AG10803 (cell line): Measurements from ENCODE around the gene CATSPERZ.

ENCODE experiments used
- DNase-seq: peaks from one replicate; pipeline ENCODE4 v3.0.0; 2010; ENCODE audit warnings: low read depth
- H3K4me3 ChIP-seq: 2 replicates; pipeline ENCODE4 v1.5.1; 2011; ENCODE audit warnings: mild to moderate bottlenecking, low read length, control low read depth
- TF ChIP-seq, protein P1 (sequence below): conservative IDR thresholded peaks from 2 replicates; pipeline ENCODE4 v1.5.1; 2011; ENCODE audit warnings: mild to moderate bottlenecking, low read length, control low read depth, inconsistent platforms

The CATSPERZ gene

DNA sequence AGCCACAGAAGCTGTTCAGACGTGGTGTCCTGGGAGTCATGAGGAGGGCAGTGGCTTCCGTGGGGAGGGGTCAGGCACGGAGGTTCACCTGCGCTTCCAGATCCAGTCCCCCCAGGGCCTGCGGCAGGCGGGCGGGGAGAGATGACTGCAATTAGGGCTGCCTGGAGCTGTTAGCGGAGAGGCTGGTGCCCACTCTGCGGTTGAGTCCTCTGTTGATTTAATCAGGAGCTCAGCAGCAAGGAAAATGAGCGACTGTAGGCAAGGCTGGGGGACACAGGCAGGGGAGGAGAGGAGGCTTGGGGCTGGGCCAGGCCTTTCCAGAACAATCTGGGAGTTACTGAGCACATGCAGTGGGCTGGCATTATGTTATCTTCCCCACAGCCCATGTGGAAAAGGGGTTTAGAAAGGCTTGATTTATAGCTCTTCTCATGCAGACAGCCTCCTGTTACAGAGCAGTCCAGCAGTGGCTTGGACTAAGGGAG lies 35.7 kb upstream of the CATSPERZ start:
- DNase-seq = no peak

DNA sequence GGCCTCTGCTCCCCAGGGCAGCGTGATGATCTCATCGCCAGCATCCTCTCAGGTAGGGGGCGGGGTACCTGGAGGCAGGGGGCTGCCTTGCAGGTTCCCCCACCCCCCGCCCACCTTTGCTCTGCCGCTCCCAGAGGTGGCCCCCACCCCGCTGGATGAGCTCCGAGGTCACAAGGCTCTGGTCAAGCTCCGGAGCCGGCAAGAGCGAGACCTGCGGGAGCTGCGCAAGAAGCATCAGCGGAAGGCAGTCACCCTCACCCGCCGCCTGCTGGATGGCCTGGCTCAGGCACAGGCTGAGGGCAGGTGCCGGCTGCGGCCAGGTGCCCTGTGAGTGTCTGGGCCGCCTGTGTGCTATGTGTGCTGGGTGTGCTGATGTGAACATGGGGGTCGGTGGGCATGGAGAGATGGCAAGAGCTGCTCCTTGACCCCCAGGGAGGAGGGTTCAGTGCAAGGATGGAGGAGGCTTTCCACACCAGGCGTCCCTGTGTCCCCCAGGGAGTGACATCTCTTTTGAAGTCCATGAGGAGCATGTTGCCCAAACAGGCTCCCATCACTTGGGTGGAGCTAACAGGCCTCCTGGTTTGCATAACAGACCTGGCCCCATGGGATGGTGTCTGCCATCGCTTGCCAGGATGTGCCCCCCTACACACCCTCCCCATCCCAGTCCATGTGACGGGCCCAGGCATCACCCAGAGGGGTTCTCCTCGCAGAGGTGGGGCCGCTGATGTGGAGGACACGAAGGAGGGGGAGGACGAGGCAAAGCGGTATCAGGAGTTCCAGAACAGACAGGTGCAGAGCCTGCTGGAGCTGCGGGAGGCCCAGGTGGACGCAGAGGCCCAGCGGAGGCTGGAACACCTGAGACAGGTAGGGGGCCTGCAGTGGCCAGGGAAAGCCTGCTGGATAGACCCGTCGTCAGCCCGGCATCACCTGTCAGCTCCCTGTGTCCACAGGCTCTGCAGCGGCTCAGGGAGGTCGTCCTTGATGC lies 34.7 kb upstream of the CATSPERZ start:
- H3K4me3 ChIP-seq = no peak overlapping the region
- DNase-seq = no peak

More for the DNA sequence above, 35.7 kb upstream of the CATSPERZ start:
- no peak overlapping the region for H3K4me3 ChIP-seq
- TF ChIP-seq, protein P1, sequence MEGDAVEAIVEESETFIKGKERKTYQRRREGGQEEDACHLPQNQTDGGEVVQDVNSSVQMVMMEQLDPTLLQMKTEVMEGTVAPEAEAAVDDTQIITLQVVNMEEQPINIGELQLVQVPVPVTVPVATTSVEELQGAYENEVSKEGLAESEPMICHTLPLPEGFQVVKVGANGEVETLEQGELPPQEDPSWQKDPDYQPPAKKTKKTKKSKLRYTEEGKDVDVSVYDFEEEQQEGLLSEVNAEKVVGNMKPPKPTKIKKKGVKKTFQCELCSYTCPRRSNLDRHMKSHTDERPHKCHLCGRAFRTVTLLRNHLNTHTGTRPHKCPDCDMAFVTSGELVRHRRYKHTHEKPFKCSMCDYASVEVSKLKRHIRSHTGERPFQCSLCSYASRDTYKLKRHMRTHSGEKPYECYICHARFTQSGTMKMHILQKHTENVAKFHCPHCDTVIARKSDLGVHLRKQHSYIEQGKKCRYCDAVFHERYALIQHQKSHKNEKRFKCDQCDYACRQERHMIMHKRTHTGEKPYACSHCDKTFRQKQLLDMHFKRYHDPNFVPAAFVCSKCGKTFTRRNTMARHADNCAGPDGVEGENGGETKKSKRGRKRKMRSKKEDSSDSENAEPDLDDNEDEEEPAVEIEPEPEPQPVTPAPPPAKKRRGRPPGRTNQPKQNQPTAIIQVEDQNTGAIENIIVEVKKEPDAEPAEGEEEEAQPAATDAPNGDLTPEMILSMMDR = no peak

DNA sequence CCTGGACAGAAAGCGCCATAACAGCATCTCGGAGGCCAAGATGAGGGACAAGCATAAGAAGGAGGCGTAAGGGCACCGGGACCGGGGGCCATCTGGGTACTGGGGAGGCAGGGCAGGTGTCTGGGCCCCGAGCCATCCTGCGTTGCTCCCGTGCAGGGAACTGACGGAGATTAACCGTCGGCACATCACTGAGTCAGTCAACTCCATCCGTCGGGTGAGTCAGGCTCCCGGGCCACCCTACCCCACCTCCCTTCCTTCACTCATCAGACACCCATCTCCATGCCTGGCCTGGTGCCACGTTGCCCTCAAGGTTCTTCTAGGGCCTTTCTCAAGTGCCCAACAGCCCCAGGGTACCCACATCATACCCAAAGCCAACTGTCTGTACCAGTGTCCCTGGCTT lies 33.8 kb upstream of the CATSPERZ start:
- no peak for DNase-seq
- no peak overlapping the region for H3K4me3 ChIP-seq
- TF ChIP-seq, protein P1 = no peak

More for the DNA sequence above, 34.7 kb upstream of the CATSPERZ start:
- TF ChIP-seq, protein P1 = no peak

DNA sequence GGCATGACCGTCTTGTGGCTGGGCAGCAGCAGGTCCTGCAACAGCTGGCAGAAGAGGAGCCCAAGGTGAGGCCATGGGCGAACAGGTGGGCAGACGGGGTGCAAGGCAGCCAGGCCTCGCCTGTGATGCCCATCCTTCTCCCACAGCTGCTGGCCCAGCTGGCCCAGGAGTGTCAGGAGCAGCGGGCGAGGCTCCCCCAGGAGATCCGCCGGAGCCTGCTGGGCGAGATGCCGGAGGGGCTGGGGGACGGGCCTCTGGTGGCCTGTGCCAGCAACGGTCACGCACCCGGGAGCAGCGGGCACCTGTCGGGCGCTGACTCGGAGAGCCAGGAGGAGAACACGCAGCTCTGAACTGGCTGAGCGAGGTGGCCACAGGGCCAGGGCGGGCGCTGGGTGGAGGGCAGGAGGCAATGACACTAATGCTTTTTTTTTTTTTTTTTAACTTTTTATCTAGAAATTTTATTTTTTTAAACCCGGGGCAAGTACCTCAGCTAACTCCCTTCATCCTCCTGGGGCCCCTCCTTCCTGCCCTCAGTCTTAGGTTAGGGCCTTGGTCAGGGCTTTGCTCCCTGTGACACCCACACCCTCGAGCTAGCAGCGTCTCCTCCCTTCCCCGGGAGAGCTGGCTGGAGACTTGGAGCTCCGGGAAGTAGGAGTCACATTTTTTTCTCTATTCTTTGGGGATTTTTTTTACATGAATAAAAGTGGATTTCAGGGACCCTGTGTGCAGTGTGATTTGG lies 32.8 kb upstream of the CATSPERZ start:
- TF ChIP-seq, protein P1 = no peak
- no peak for DNase-seq
- H3K4me3 ChIP-seq = no peak overlapping the region

DNA sequence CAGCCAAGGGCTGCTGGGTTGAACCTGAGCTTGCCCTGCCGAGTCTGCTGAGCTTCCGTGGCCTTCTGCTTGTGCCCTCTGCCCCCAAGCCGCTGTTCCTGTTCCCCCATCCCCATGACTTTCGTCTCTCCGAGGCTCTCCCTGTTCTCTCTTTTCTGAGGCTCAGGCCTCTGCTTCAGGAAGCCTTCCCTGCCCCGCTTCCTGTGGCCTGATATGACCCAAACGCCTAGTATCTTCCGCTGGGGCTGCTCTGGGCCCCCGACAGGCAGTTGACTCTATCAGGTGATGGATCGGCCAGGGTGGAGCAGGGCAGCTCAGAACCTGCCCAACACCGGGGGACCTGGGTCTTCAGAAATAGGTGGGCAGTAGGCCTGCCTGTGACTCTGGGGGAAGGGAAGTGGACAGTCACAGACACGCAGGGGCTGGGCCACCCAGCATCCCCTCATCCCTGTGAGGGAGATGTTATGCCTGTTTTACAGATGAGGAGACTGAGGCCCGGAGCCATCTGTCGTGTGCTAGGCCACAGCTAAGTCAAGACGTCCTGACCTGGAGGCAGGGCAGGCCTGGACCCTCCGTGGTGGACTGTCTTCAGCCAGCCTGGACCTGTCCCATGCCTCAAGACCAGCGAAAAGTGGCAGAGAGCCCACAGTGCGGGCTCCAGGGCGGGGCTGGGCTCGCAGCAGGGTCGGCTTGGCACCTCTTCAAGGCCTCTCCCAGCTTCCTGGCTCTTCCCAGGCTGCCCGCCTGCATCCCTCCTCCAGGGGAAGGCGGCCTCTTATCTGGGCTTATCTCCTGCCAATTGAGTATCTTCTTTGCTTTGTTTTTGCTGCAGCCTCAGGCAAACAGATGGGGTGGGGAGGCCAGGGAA lies 31.9 kb upstream of the CATSPERZ start:
- H3K4me3 ChIP-seq = peak overlapping the region; percentile 71

More for the DNA sequence above, 31.9 kb upstream of the CATSPERZ start:
- TF ChIP-seq, protein P1 = no peak
- DNase-seq = peak; percentile 47
